Hepatocyte (in vitro differentiated cells): ENCODE data around the gene RENBP.

ENCODE experiments used
- CTCF ChIP-seq: fragments of 200-600 bp; sonication (generic); IDR thresholded peaks from 2 replicates; pipeline ENCODE4 v1.5.1; 2016; ENCODE audit warnings: antibody characterized with exemption, mild to moderate bottlenecking; ENCODE audit not compliant: poor library complexity
- EZH2 ChIP-seq: fragments of 200-600 bp; sonication (generic); IDR thresholded peaks from 2 replicates; pipeline ENCODE4 v1.6.1; 2016; ENCODE audit warnings: antibody characterized with exemption, mild to moderate bottlenecking, borderline replicate concordance
- EZH2phosphoT487 ChIP-seq: fragments of 200-600 bp; sonication (generic); IDR thresholded peaks from one replicate; pipeline ENCODE4 v1.6.1; 2018; ENCODE audit warnings: antibody characterized with exemption, mild to moderate bottlenecking, low read depth, moderate library complexity; ENCODE audit not compliant: unreplicated experiment, severe bottlenecking

GRCh38 chrX:153954558-153955227, 10.2 kb upstream of the RENBP start:
- no peak for TF ChIP-seq CTCF
- no peak for TF ChIP-seq EZH2phosphoT487
- TF ChIP-seq EZH2, result no peak
